CD4-positive, alpha-beta T cell treated with Interleukin-6 at 100 ng/mL for 8 hours (primary cell): ENCODE data around the gene ERC2.

Experiments
- DNase-seq: peaks from one replicate; pipeline ENCODE4 v3.0.0-alpha.2; 2020; ENCODE audit warnings: mixed read lengths, low spot score

ERC2 gene

DNA sequence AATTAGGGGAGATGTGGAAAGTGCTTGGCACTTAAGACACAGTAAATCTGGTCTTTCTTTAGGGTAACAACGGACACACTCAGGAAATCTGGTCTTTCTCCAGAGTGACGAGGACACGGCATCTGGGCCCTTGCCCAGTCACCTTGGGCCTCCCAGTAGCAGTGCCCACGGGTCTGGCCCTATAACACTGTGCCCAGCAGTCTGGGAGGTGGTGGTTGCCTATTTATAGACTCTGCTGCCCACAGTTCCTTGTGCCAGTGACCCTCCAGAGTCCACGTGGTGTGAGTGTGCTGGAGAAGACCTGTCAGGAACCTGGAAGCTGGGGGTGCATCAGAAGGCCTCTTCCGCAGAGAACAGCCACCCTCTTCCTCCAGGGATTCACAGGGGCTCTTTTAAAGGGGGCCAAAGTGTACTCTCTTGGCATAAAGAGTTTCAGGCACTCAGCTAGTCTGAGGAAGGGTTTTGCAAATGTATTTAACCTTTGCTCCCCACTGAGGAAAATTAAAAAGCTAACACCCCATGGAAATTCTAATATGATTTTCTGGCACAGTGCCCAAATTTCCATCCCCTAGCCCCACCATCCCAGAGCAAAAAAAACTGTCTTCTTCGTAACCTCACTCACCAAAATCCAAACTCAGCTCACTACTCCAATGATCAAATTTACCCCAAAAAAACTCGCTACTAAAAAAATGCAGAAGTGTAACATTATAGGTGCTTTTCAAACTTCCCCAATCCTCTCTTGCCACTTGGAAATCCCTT, 996.6 kb downstream of the ERC2 start:
- no peak for DNase-seq

DNA sequence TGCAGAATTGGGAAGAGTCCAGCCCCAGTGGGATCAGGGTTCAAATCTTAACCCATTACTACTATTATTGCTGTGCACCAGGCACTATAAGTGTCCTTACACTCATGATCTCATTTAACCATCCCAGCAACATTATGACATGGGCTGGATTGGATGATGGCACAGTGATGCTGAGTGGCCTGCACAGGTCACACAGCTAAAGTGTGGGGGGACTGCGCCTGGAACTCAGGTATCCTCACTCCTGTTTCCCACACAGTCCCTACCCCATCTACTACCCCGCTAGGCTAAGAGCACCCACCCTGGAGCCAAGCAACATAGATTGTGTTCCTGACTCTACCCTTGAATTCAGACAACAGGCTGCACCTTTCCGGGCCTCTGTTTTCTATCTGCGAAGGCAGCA, 997.2 kb downstream of the ERC2 start:
- no peak for DNase-seq

DNA sequence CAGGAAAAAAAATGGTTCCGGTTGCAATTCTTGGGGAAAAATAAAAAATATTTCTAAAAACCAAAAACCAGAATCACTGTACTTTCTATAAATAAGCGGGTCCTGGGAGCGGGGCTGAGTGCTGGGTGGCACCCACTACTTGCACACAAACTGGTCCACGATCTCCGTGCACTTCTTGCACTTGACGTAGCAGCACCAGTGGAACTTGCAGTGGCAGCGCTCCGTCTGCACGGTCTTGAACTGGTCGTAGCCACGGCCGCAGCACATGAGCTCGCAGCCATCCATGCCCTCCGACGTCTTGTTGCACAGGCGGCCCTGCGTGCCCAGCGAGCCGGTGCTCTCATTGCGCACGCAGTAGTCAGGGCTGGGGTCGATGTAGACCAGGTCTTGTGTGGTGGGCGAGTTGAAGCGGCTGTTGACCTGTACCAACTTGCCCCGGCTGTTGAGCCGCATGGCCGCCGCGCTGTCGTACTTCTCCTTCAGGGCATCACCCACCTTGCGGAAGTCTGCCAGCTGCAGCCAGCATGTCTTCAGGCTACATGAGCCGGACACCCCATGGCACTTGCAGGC, 998.2 kb downstream of the ERC2 start:
- DNase-seq, result no peak

DNA sequence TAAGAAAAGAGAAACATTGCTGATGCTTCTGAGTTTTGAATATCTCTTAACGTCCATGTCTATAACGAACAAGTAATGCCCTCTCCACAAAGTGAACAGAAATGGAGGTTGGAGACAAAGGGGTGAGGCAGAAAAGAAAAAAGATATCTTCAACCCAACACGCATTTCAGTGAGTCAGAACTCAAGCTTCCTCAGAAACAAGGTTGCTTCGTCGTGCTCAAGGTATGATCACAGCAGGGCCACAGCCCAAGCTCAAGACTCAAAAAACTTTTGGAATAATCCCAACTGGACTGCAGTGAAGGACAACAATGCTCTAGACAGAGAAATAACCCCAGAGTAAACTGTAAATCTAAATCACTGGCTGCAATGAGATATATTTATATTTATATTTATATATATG, 1000.0 kb downstream of the ERC2 start:
- DNase-seq, result no peak

DNA sequence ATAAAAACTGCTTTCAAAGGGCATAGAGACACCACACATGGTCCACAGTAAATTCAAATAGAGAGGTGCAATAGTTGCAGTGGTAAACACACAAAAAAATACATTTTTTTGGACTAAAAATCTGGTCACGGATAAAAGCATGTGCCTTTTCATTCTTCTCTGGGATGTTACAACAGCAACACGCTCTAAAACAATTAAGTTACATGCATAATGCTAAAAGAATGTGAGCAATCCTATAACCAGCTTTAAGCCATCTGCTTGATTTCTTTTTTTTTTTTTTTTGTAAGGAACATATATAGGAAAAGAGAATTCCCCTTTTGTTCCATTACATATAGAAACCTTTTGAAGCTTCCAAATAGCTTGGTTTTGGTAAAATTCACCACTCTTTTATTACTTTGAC, 1001.2 kb downstream of the ERC2 start:
- no peak for DNase-seq

- DNase-seq, result no peak
Measured at GRCh38 chr3:55466526-55466925, 1001.7 kb downstream of the ERC2 start.

DNA sequence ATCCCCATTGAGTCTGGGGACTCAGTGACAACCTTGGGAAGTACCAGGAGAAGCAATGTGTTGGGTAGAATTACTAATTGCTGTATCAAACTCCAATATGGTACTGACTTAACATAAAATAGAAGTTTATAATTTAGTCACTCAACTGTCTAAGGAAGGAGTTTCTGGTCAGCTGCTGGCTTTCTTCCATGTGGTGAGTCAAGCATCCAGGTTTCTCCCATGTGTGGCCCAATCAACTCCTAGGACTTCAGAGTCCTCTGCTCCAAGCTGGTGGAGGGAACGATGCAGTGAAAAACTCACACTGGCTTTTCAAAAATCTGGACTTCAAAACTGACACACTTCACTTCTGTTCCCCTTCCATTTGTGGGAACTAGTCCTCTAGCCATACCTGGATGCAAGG, 1006.4 kb downstream of the ERC2 start:
- DNase-seq, result no peak

GRCh38 chr3:55459838-55460237, 1008.4 kb downstream of the ERC2 start:
- DNase-seq, result no peak
